ENCODE results near the gene CT45A2.
"Not testable (repeated sequence)": the region's sequence is repeated elsewhere in the genome, so short reads cannot be mapped to it uniquely, and the experiment has no call there.

CT45A2 gene, protein sequence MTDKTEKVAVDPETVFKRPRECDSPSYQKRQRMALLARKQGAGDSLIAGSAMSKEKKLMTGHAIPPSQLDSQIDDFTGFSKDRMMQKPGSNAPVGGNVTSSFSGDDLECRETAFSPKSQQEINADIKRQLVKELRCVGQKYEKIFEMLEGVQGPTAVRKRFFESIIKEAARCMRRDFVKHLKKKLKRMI

DNA sequence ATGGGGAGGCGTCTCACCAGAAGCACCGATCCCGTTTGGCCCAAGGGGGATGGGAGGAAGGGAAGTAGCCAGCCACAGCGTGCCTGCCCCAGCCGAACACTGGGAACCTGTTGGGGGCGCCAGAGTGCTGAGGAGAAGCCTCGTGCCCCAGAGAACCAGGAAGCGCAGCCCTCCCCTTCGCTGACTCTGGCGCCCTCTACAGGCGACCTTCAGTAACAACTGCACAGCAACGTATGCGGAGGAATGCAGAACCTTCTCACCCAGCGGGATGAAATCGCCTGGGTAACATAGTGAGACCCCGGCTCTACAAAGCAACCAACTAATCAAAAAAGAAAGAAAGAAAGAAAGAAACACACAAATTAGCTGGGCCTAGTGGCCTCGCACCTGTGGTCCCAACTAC, at the start of gene CT45A2:
Gene CT45A2, minus strand, starts transcription at position 101 of the 400 bp plus-strand sequence. CDS start 3,747 bp downstream, outside the sequence.
- DNase-seq (ENCODE audit: low spot score), result not testable (repeated sequence)

DNA sequence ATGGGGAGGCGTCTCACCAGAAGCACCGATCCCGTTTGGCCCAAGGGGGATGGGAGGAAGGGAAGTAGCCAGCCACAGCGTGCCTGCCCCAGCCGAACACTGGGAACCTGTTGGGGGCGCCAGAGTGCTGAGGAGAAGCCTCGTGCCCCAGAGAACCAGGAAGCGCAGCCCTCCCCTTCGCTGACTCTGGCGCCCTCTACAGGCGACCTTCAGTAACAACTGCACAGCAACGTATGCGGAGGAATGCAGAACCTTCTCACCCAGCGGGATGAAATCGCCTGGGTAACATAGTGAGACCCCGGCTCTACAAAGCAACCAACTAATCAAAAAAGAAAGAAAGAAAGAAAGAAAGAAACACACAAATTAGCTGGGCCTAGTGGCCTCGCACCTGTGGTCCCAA, 34.6 kb upstream of the CT45A2 start, which contains the start of gene CT45A8:
Gene CT45A8, minus strand, starts transcription at position 101 of the 400 bp plus-strand sequence. CDS start 3,755 bp downstream, outside the sequence.
- DNase-seq (ENCODE audit: low spot score), result not testable (repeated sequence)

DNA sequence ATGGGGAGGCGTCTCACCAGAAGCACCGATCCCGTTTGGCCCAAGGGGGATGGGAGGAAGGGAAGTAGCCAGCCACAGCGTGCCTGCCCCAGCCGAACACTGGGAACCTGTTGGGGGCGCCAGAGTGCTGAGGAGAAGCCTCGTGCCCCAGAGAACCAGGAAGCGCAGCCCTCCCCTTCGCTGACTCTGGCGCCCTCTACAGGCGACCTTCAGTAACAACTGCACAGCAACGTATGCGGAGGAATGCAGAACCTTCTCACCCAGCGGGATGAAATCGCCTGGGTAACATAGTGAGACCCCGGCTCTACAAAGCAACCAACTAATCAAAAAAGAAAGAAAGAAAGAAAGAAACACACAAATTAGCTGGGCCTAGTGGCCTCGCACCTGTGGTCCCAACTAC, 17.4 kb upstream of the CT45A2 start, which contains the start of gene CT45A7:
Gene CT45A7, minus strand, starts transcription at position 101 of the 400 bp plus-strand sequence. CDS start 3,747 bp downstream, outside the sequence.
- DNase-seq (ENCODE audit: low spot score), result not testable (repeated sequence)

DNA sequence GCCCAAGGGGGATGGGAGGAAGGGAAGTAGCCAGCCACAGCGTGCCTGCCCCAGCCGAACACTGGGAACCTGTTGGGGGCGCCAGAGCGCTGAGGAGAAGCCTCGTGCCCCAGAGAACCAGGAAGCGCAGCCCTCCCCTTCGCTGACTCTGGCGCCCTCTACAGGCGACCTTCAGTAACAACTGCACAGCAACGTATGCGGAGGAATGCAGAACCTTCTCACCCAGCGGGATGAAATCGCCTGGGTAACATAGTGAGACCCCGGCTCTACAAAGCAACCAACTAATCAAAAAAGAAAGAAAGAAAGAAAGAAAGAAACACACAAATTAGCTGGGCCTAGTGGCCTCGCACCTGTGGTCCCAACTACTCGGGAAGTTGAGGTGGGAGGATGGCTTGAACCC, 17.1 kb downstream of the CT45A2 start, which contains the start of gene CT45A6:
Gene CT45A6, minus strand, starts transcription at position 101 of the 400 bp plus-strand sequence. CDS start 3,794 bp downstream, outside the sequence.
- not testable (repeated sequence) for DNase-seq (ENCODE audit: low spot score)

DNA sequence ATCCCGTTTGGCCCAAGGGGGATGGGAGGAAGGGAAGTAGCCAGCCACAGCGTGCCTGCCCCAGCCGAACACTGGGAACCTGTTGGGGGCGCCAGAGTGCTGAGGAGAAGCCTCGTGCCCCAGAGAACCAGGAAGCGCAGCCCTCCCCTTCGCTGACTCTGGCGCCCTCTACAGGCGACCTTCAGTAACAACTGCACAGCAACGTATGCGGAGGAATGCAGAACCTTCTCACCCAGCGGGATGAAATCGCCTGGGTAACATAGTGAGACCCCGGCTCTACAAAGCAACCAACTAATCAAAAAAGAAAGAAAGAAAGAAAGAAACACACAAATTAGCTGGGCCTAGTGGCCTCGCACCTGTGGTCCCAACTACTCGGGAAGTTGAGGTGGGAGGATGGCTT, 34.4 kb downstream of the CT45A2 start, which contains the start of gene CT45A5:
Gene CT45A5, minus strand, starts transcription at position 101 of the 400 bp plus-strand sequence. CDS start 3,774 bp downstream, outside the sequence.
- not testable (repeated sequence) for DNase-seq (ENCODE audit: low spot score)

GRCh38 chrX:135768091-135768490, 51.7 kb downstream of the CT45A2 start, which contains the start of gene CT45A3:
Gene CT45A3, minus strand, starts transcription at chrX:135768191. Its CDS starts 3,747 bp downstream, at chrX:135764444.
- DNase-seq (ENCODE audit: low spot score), result not testable (repeated sequence)
